ENCODE data around the gene SMIM5. TPM values are rescaled to one million over a fixed set of nuclear protein-coding genes. Genes with fewer than 3 reads are reported as not detected.

The SMIM5 gene
- total and polyA plus RNA-seq, 2 of the 13 experiments (the other 11 are each of a cell fraction or from before 2014, with no cell fraction given): not detected

DNA sequence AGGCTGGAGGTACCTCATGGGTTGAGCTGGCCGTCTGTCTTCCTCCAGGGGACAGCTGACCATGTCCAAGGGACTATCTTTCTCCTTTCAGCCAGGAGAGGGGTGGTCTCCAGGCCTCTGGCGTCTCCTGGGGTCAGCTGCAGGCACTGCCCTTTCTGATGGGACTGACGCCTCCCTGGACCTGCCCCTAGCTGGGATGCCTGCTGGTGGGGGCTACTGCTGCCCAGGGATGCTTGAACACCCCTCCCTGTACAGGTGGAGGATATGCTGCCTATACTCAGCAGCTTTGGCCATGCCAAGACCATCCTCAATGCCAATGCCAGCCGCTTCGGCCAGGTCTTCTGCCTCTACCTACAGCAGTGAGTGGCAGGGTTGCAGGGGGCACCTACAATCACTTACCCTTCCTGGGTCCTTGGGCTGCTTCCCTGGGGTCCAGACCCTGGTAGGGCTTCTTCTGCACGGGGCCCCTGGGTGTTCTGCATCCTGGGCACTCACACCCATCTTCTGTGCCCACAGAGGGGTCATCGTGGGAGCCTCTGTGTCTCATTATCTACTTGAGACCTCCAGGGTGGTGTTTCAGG lies 41.4 kb upstream of the SMIM5 start (continued):
- TF ChIP-seq, protein P1, sequence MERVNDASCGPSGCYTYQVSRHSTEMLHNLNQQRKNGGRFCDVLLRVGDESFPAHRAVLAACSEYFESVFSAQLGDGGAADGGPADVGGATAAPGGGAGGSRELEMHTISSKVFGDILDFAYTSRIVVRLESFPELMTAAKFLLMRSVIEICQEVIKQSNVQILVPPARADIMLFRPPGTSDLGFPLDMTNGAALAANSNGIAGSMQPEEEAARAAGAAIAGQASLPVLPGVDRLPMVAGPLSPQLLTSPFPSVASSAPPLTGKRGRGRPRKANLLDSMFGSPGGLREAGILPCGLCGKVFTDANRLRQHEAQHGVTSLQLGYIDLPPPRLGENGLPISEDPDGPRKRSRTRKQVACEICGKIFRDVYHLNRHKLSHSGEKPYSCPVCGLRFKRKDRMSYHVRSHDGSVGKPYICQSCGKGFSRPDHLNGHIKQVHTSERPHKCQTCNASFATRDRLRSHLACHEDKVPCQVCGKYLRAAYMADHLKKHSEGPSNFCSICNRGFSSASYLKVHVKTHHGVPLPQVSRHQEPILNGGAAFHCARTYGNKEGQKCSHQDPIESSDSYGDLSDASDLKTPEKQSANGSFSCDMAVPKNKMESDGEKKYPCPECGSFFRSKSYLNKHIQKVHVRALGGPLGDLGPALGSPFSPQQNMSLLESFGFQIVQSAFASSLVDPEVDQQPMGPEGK (CRISPR knock-in tag; IDR thresholded peaks at IDR 0.05): no peak; the same call in 1 of the 2 replicates
- TF ChIP-seq MAF1 (CRISPR knock-in tag; IDR thresholded peaks at IDR 0.05; ENCODE audit: borderline replicate concordance) (no peak), KLF16 (CRISPR knock-in tag; IDR thresholded peaks at IDR 0.05) (no peak), ZNF776 (CRISPR knock-in tag; IDR thresholded peaks at IDR 0.05) (0 out of 2 replicates have a peak, but pooled peaks have one; percentile 18), CCDC6 (CRISPR knock-in tag; IDR thresholded peaks at IDR 0.05) (no peak), RELA (CRISPR knock-in tag; IDR thresholded peaks at IDR 0.05) (no peak), ZNF207 (IDR thresholded peaks at IDR 0.05; ENCODE audit: borderline replicate concordance) (no peak), ZNF607 (CRISPR knock-in tag; IDR thresholded peaks at IDR 0.05; ENCODE audit: borderline replicate concordance) (no peak), ZNF329 (CRISPR knock-in tag; IDR thresholded peaks at IDR 0.05; ENCODE audit: low read depth) (no peak), RAD21 (CRISPR knock-in tag; IDR thresholded peaks at IDR 0.05) (peak; percentile 70; the same call in 1 of the 2 replicates), GTF3A (CRISPR knock-in tag; conservative IDR thresholded peaks at IDR 0.05) (no peak), ZNF24 (IDR thresholded peaks at IDR 0.05) (no peak), ZC3H4 (CRISPR knock-in tag; IDR thresholded peaks at IDR 0.05; ENCODE audit: borderline replicate concordance) (no peak), ZNF317 (CRISPR knock-in tag; IDR thresholded peaks at IDR 0.05) (peak; percentile 97), ZNF484 (CRISPR knock-in tag; IDR thresholded peaks at IDR 0.05; ENCODE audit: borderline replicate concordance, low read depth) (no peak), ZNF253 (CRISPR knock-in tag; IDR thresholded peaks at IDR 0.05; ENCODE audit: borderline replicate concordance) (0 out of 2 replicates have a peak, but pooled peaks have one; percentile 19), ZNF746 (CRISPR knock-in tag; IDR thresholded peaks at IDR 0.05) (no peak), SMC3 (IDR thresholded peaks at IDR 0.05; ENCODE audit: low read length) (peak; percentile 36; the same call in 1 of the 2 replicates), ZNF234 (CRISPR knock-in tag; conservative IDR thresholded peaks at IDR 0.05) (no peak), BORCS8-MEF2B (CRISPR knock-in tag; IDR thresholded peaks at IDR 0.05) (no peak), SIN3B (IDR thresholded peaks at IDR 0.05; ENCODE audit: low read length) (no peak), ZFP82 (CRISPR knock-in tag; IDR thresholded peaks at IDR 0.05; ENCODE audit: borderline replicate concordance) (no peak), ZNF772 (CRISPR knock-in tag; IDR thresholded peaks at IDR 0.05) (no peak), ZSCAN22 (CRISPR knock-in tag; IDR thresholded peaks at IDR 0.05) (no peak), CBFB (CRISPR knock-in tag; IDR thresholded peaks at IDR 0.05) (no peak)
- TF ChIP-seq, protein P2, sequence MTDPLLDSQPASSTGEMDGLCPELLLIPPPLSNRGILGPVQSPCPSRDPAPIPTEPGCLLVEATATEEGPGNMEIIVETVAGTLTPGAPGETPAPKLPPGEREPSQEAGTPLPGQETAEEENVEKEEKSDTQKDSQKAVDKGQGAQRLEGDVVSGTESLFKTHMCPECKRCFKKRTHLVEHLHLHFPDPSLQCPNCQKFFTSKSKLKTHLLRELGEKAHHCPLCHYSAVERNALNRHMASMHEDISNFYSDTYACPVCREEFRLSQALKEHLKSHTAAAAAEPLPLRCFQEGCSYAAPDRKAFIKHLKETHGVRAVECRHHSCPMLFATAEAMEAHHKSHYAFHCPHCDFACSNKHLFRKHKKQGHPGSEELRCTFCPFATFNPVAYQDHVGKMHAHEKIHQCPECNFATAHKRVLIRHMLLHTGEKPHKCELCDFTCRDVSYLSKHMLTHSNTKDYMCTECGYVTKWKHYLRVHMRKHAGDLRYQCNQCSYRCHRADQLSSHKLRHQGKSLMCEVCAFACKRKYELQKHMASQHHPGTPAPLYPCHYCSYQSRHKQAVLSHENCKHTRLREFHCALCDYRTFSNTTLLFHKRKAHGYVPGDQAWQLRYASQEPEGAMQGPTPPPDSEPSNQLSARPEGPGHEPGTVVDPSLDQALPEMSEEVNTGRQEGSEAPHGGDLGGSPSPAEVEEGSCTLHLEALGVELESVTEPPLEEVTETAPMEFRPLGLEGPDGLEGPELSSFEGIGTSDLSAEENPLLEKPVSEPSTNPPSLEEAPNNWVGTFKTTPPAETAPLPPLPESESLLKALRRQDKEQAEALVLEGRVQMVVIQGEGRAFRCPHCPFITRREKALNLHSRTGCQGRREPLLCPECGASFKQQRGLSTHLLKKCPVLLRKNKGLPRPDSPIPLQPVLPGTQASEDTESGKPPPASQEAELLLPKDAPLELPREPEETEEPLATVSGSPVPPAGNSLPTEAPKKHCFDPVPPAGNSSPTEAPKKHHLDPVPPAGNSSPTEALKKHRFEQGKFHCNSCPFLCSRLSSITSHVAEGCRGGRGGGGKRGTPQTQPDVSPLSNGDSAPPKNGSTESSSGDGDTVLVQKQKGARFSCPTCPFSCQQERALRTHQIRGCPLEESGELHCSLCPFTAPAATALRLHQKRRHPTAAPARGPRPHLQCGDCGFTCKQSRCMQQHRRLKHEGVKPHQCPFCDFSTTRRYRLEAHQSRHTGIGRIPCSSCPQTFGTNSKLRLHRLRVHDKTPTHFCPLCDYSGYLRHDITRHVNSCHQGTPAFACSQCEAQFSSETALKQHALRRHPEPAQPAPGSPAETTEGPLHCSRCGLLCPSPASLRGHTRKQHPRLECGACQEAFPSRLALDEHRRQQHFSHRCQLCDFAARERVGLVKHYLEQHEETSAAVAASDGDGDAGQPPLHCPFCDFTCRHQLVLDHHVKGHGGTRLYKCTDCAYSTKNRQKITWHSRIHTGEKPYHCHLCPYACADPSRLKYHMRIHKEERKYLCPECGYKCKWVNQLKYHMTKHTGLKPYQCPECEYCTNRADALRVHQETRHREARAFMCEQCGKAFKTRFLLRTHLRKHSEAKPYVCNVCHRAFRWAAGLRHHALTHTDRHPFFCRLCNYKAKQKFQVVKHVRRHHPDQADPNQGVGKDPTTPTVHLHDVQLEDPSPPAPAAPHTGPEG (CRISPR knock-in tag; IDR thresholded peaks at IDR 0.05): no peak

All from HepG2 (cell line).